Central memory CD8-positive, alpha-beta T cell (primary cell): ENCODE measurements around the gene NRARP.
A peak's percentile ranks its signal among the peaks of the same experiment; 100 is the strongest.
"Not testable (repeated sequence)": the region's sequence is repeated elsewhere in the genome, so short reads cannot be mapped to it uniquely, and the experiment has no call there.

ENCODE experiments used
- ATAC-seq: fragments of 150-1000 bp; cut with Tn5 transposase; replicated peaks from 2 replicates; pipeline ENCODE4 v1.10.0; 2022; ENCODE audit warnings: mild to moderate bottlenecking, moderate FRiP score, moderate number of reproducible peaks; ENCODE audit not compliant: poor library complexity, severe bottlenecking; ENCODE audit errors: extremely low read depth
- DNase-seq, 2 donors: peaks; one replicate each; pipeline ENCODE4 v3.0.0; 2021; ENCODE audit warnings: low spot score in 2 of 2
- H3K27ac Mint-ChIP-seq: one replicate; pipeline ENCODE4 v1.8.0; 2022; ENCODE audit warnings: low read depth, mild to moderate bottlenecking, moderate library complexity, mixed read lengths
- H3K27me3 Mint-ChIP-seq: one replicate; pipeline ENCODE4 v1.8.0; 2022; ENCODE audit warnings: mixed read lengths
- H3K36me3 Mint-ChIP-seq: one replicate; pipeline ENCODE4 v1.8.0; 2022; ENCODE audit warnings: mild to moderate bottlenecking, moderate library complexity, mixed read lengths; ENCODE audit not compliant: insufficient read depth
- H3K4me1 Mint-ChIP-seq: one replicate; pipeline ENCODE4 v1.8.0; 2022; ENCODE audit warnings: mixed read lengths
- H3K4me3 Mint-ChIP-seq: one replicate; pipeline ENCODE4 v1.8.0; 2022; ENCODE audit warnings: mild to moderate bottlenecking, moderate library complexity, mixed read lengths
- H3K9me3 Mint-ChIP-seq: one replicate; pipeline ENCODE4 v1.8.0; 2022; ENCODE audit warnings: mixed read lengths

The NRARP gene

DNA sequence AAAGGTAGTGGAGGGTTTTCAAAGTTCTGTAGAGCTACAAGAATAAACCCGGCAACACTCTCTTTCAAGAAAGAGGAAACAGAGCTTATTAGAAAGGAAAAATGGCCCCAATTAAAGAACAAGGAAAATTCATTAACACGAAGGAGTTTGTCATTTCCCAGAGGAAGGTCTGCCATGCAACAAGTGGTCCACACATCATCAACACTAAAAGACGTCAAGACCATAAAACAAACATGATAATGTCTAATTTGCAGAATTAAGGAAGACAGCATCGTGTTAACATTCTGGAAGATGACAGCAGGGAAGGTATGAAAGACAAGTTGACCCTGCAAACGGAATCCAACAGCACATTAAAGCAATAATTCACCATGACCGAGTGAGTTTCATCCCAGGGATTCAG is 28.6 kb upstream of the NRARP start:
- H3K36me3 Mint-ChIP-seq = peaks cover 15% of the 10 kb centered on the region
- no peak overlapping the region for H3K27ac Mint-ChIP-seq
- no peak overlapping the region for H3K4me3 Mint-ChIP-seq
- DNase-seq (no peak), ATAC-seq (no peak)
- H3K4me1 Mint-ChIP-seq = peaks cover 4% of the 10 kb centered on the region
- H3K27me3 Mint-ChIP-seq = peaks cover 26% of the 10 kb centered on the region
- peaks cover 6% of the 10 kb centered on the region for H3K9me3 Mint-ChIP-seq

DNA sequence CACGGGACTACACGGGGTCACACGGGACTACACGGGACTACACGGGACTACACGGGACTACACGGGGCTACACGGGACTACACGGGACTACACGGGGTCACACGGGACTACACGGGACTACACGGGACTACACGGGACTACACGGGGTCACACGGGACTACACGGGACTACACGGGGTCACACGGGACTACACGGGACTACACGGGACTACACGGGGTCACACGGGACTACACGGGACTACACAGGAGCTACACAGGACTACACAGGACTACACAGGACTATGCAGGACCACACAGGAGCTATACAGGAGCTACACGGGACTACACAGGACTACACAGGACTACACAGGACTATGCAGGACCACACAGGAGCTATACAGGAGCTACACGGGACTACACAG is 27.5 kb upstream of the NRARP start:
- not testable (repeated sequence) for H3K4me3 Mint-ChIP-seq, DNase-seq, H3K9me3 Mint-ChIP-seq, ATAC-seq, H3K27ac Mint-ChIP-seq, H3K4me1 Mint-ChIP-seq
- peaks cover 37% of the 10 kb centered on the region for H3K27me3 Mint-ChIP-seq
- H3K36me3 Mint-ChIP-seq = peaks cover 15% of the 10 kb centered on the region

DNA sequence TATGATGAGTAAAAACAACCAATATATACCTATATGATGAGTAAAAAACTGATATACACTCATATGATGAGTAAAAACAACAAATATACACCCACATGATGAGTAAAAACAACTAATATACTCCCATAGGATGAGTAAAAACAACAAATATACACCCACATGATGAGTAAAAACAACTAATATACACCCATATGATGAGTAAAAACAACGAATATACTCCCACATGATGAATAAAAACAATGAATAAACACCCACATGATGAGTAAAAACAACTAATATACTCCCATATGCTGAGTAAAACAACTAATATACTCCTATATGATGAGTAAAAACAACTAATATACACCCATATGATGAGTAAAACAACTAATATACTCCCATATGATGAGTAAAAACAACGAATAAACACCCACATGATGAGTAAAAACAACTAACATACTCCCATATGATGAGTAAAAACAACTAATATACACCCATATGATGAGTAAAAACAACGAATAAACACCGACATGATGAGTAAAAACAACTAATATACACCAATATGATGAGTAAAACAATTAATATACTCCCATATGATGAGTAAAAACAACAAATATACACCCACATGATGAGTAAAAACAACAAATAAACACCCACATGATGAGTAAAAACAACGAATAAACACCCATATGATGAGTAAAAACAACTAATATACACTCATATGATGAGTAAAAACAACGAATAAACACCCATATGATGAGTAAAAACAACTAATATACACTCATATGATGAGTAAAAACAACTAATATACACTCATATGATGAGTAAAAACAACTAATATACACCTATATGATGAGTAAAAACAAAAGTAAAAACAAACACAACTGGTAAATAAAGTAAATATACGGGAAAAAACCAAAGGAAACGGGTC is 25.8 kb upstream of the NRARP start:
- H3K4me1 Mint-ChIP-seq, H3K4me3 Mint-ChIP-seq, DNase-seq, H3K9me3 Mint-ChIP-seq, ATAC-seq: not testable (repeated sequence)
- Mint-ChIP-seq H3K27me3 (peaks cover 37% of the 10 kb centered on the region), H3K36me3 (peaks cover 15% of the 10 kb centered on the region), H3K27ac (peak overlapping the region; percentile 56)

DNA sequence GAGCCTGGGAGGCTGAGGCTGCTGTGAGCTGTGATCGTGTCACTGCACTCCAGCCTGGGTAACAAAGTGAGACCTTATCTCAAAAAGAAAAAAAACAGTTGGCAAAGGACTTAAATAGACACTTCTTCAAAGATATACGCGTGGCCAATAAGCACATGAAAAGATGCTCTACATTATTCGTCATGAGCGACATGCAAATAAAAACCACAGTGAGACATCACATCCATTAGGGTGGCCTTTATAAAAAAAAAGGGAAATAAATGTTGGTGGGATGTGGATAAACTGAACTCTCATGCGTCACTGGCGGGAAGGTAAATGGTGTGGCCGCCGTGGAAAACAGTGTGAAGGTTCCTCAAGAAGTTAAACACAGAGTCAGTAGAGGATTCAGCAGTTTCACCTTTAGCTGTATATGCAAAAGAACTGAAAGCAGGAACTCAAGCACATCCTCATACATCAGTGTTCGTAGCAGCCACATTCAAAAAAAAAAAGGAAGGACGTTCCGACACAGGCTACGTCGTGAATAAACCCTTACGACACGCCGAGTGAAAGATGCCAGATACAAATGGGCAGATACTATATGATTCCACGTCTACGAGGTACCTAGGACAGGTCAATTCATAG is 24.5 kb upstream of the NRARP start:
- Mint-ChIP-seq H3K4me1 (peaks cover 4% of the 10 kb centered on the region), H3K36me3 (peaks cover 15% of the 10 kb centered on the region), H3K27me3 (peaks cover 37% of the 10 kb centered on the region), H3K9me3 (peaks cover 6% of the 10 kb centered on the region), H3K27ac (no peak overlapping the region), H3K4me3 (no peak overlapping the region)
- ATAC-seq (peak; percentile 67), DNase-seq (no peak)

DNA sequence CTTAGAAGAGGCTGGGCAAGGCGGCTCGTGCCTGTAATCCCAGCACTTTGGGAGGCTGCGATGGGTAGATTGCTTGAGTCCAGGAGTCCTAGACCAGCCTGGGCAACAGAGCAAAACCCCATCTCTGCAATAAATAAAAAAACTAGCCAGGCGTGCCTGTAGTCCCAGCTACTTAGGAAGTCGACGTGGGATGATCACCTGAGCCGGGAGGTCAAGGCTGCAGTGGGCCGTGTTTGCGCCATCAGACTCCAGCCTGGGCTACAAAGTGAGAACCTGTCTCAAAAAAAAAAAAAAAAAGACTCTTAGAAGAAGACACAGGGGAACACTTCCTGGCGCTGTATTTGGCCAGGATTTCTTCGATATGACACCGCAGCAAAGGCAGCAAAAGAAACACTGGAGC is 23.7 kb upstream of the NRARP start:
- H3K4me3 Mint-ChIP-seq = no peak overlapping the region
- peaks cover 6% of the 10 kb centered on the region for H3K9me3 Mint-ChIP-seq
- peaks cover 37% of the 10 kb centered on the region for H3K27me3 Mint-ChIP-seq
- ATAC-seq (no peak), DNase-seq (no peak)
- H3K36me3 Mint-ChIP-seq = peaks cover 15% of the 10 kb centered on the region
- H3K27ac Mint-ChIP-seq = no peak overlapping the region
- peaks cover 4% of the 10 kb centered on the region for H3K4me1 Mint-ChIP-seq

DNA sequence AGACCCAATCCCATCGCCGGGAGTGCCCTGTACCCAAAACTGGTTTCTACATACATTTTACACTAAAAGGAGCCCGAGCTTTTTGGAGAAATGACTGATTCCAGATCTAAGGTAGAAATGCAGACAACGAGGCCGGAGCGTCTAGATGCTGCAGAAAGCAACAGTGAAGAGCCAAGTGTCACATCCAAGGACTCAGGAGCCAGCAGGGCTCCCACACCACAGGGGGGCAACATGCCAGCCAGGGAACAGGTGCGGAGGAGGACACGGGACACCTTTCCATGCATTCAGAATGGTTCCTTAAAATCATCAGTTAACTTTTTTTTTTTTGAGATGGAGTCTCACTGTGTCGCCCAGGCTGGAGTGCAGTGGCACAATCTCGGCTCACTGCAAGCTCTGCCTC is 23.1 kb upstream of the NRARP start:
- Mint-ChIP-seq H3K4me3 (no peak overlapping the region), H3K4me1 (peaks cover 4% of the 10 kb centered on the region), H3K27ac (no peak overlapping the region), H3K9me3 (peaks cover 6% of the 10 kb centered on the region), H3K36me3 (peaks cover 13% of the 10 kb centered on the region), H3K27me3 (peaks cover 37% of the 10 kb centered on the region)
- no peak for DNase-seq
- no peak for ATAC-seq

DNA sequence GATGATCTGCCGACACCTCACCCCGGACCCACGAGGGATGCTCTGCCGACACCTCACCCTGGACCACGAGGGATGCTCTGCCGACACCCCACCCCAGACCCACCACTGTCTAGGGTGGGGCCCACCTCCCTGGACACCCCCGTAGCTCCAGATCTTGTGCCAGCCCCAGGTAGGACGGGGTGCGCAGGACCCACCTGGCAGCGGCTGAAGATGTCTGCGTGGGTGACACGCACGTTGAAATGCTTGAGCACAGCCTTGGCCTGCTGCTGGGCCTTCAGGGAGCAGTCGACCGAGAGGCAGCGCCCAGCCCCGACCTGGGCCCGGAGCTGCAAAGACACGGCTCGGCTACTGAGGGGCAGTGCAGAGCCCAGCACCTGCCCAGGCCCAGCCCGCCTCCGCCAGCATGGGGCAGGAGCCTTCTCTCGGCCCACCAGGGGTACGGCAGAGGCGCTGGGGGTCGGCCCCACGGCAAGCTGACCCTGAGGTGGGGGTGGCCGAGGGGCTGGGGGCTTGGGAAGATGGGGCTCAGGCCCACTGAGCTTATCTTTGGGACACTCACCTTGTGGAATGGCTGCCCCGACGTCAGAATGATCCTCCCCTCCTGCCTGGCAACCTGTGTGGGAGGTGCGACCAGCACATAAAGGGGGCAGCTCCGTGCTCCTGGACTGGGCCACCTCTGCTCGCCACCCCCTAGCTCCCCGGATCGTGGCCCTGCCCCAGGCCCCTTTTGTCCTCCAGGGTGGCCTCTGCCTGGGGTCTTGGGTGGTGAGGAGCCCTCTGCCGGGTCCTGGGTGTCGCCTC is 21.7 kb upstream of the NRARP start:
- Mint-ChIP-seq H3K4me3 (no peak overlapping the region), H3K27ac (no peak overlapping the region), H3K36me3 (peaks cover 11% of the 10 kb centered on the region), H3K9me3 (peaks cover 6% of the 10 kb centered on the region), H3K27me3 (peaks cover 37% of the 10 kb centered on the region), H3K4me1 (peaks cover 4% of the 10 kb centered on the region)
- ATAC-seq (no peak), DNase-seq (no peak)

DNA sequence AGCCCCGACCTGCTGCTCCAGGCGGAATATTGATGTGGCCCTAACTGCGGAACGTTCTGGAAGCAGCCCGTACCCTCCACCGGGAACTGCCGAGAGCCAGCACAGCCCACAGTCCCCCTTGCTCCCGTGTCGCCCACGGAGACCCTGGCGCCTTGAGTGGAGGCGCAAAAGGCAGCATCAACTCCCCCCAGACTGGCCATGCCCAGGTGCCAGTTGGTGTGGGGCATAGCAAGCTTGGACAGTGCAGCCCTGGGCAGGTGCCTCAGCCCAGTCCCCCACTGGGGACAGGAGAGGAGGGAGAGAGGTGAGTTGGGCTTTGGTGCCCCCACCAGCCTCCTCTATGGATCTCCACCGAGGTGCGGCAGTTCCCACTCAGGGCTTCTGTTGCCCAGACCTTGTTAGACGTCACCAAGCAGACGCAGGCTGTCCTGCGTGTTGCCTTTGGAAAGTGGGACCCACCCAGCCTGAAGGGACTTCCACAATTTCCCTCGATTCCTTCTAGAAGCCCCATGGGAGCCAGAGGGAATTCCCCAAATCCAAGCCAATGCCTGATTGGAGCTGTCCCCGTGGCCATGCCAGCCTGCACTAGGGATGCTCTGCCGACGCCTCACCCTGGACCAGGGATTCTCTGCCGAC is 19.8 kb upstream of the NRARP start:
- H3K27ac Mint-ChIP-seq = no peak overlapping the region
- ATAC-seq = no peak
- H3K4me3 Mint-ChIP-seq = no peak overlapping the region
- H3K36me3 Mint-ChIP-seq = peaks cover 4% of the 10 kb centered on the region
- DNase-seq = no peak
- peaks cover 22% of the 10 kb centered on the region for H3K27me3 Mint-ChIP-seq
- peaks cover 3% of the 10 kb centered on the region for H3K4me1 Mint-ChIP-seq
- H3K9me3 Mint-ChIP-seq = no peaks in the 10 kb centered on the region

DNA sequence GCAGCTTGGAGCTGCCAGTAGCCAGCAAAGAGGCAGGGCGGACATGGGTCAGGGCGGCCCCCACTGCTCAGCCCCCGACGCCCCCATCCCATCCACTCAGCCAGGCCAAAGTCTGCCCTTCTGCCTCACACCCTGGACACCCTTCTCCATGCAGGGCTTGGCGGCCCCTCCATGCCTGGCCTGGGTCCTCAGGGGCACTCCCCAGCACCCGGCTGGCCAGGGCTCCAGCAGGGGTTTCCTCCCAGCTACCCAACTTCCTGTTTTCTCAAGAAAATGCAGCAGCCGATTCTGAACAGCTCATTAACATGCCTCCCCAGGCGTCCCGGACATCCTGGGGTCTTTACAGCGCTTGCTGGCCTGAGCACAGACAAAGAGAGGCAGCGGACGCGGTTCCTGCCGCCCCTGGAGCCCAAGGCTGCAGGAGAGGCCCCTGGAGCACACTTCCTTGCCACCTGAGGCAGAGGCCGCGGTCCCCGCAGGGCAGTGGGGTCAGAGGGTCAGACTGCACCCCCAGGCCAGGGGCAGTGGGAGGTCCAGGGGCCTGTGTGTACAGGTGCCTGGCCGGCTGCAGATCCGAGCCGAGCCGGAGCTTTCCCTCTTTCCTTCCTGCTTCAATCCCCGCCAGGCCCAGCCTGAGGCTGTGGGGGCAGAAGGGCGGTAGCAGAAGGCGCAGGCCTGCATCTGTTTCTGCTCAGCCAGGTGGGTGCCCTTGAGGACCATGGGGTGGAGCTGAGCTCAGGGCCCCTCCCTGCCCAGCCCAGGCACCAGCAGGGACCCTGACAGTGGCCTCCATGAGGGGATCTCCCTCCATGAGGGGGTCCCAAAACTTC is 18.7 kb upstream of the NRARP start:
- Mint-ChIP-seq H3K27ac (no peak overlapping the region), H3K36me3 (peaks cover 2% of the 10 kb centered on the region), H3K4me3 (no peak overlapping the region), H3K9me3 (no peaks in the 10 kb centered on the region), H3K27me3 (peaks cover 12% of the 10 kb centered on the region), H3K4me1 (no peaks in the 10 kb centered on the region)
- no peak for DNase-seq
- ATAC-seq = no peak

DNA sequence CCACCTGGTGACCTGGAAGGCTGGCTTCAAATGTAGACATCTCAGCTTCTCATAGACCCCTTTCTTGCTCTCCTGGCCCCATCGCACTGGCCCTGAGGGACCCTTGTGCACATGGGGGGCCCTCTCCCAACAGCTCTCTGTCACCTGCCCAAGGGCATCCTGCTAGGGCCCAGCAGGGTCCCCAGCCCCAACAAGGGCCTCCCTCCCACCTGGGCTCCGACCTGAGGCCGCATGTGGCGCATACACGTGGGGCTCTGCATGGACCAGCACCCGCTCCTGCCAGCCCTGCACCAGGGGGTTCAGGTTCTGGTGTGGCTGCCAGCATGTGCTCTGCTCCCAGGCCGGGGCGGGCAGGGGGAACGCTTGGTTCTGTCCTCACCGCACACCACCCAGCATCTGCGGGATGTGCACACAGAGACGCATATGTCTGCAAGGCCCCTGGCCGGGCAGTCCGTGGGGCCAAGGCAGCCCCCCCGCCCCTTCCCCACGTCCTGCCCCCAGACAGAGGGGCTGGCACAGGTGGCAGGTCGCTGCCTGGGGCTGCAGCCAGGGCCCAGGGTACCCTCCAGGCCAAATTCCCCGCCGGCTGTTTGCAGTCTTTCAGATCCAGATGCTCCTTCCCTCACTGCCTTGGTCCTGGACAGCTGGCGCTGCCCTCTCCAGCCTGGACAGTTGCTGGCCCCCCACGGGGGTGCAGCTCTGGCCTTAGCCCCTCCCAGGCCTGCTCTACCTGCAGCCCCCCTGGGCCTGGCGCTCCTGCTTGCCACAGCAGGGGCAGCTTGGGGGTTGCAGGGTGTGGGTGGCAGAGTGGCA is 17.9 kb upstream of the NRARP start:
- H3K27me3 Mint-ChIP-seq = peaks cover 3% of the 10 kb centered on the region
- H3K27ac Mint-ChIP-seq = no peak overlapping the region
- no peak overlapping the region for H3K4me3 Mint-ChIP-seq
- no peaks in the 10 kb centered on the region for H3K9me3 Mint-ChIP-seq
- H3K36me3 Mint-ChIP-seq = no peaks in the 10 kb centered on the region
- DNase-seq (no peak), ATAC-seq (no peak)
- no peaks in the 10 kb centered on the region for H3K4me1 Mint-ChIP-seq

DNA sequence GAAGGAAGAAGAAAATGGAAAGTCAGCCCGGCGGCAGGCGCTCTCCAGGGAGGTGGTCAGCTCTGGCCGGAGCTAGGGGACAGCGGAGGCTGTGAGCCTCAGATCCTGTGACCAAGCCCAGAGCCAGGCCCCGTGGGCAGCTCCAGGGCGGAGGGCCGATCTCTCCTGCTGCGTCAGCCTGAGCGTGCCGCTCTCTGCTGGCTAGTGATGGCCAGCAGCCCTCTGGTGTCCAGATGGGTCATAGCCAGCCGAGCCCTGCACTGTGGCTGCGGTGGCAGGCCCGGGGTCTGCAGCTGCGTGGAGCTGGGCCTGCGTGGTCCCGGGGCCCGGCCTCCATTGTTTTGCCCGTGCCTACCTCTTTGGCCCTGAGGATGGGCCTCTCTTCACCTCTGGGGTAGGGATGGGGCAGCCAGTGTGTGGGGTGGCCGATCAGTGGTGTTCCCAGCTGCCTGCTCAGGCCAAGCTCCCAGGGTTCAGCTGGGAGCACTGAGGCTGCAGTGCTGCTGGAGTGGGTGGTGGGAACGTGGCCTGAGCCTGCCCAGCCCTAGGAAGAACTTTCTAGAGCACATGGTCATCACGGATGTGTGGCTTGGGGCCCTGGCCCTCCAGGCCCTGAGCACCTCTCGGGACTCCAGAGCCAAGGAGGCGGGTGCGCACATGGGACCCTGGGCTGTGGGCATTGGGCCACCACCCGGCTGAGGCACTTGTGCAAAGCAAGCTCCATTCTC is 17.1 kb upstream of the NRARP start:
- ATAC-seq (no peak), DNase-seq (no peak)
- no peak overlapping the region for H3K27ac Mint-ChIP-seq
- H3K4me1 Mint-ChIP-seq = no peaks in the 10 kb centered on the region
- no peak overlapping the region for H3K4me3 Mint-ChIP-seq
- no peaks in the 10 kb centered on the region for H3K9me3 Mint-ChIP-seq
- H3K36me3 Mint-ChIP-seq = no peaks in the 10 kb centered on the region
- no peaks in the 10 kb centered on the region for H3K27me3 Mint-ChIP-seq
